ENCODE results near the gene UMPS. TPM values are rescaled to one million over a fixed set of nuclear protein-coding genes. Genes with fewer than 3 reads are reported as not detected.

The UMPS gene
- total RNA-seq, 2 donors from 2014 or later, result 6.6 to 14.3 TPM

DNA sequence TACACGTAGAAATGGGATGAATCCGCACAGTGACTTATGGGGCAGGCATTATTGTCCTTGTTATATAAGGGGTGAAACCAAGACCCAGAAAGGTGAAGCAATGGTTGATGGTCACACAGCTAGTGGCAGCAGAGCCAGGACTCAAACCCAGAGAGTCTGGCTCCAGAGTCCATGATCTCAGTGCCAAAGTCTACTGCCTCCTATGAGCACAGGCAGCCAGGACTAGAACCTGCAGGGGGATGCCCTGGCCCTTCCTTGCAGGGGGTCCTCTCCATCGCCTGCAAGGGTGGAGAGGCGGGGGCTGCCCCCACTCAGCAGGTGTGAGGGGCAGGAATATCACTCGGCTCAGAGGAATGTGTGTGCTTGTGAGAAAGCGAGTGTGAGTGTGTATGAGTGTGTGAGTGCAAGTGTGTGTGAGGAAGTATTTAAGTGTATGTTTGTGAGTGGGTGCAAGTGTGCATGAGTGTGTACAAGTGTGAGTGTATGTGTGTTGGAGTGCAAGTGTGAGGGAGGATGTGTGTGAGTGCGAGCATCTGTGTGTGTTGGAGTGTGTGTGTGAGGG lies 44.7 kb downstream of the UMPS start:
- H3K27me3 ChIP-seq, result no peaks in the 10 kb centered on the region
- peaks cover 0 to 90% of the 10 kb centered on the region in 2 donors for H3K4me1 ChIP-seq
- no peak for DNase-seq (ENCODE audit: low spot score)
- H3K36me3 ChIP-seq, result no peaks in the 10 kb centered on the region
- peak overlapping the region; percentile 77 to 86 for H3K27ac ChIP-seq
- TF ChIP-seq, protein P1, sequence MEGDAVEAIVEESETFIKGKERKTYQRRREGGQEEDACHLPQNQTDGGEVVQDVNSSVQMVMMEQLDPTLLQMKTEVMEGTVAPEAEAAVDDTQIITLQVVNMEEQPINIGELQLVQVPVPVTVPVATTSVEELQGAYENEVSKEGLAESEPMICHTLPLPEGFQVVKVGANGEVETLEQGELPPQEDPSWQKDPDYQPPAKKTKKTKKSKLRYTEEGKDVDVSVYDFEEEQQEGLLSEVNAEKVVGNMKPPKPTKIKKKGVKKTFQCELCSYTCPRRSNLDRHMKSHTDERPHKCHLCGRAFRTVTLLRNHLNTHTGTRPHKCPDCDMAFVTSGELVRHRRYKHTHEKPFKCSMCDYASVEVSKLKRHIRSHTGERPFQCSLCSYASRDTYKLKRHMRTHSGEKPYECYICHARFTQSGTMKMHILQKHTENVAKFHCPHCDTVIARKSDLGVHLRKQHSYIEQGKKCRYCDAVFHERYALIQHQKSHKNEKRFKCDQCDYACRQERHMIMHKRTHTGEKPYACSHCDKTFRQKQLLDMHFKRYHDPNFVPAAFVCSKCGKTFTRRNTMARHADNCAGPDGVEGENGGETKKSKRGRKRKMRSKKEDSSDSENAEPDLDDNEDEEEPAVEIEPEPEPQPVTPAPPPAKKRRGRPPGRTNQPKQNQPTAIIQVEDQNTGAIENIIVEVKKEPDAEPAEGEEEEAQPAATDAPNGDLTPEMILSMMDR (IDR thresholded peaks at IDR 0.05), result no peak
- H3K4me3 ChIP-seq, result no peak overlapping the region
- H3K9me3 ChIP-seq, result no peaks in the 10 kb centered on the region

DNA sequence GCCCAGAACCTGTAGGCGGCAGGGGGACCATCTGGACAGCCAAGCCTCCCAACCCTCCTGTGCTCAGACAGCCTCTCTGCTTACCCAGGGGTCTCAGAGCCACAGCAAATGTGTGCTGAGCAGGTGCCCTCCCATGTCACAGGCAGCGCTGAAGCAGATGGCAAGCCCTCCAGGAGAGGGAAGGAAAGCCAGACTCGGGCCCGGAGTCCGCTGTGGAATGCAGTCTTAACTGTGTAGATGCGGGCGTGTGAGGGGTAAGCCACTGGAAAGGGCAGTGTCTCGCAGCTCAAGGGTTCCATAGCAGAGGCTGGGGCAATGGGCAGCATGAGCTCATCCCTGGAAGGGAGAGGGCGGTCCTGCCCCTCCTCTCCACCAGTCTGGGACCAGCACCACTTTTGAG lies 45.6 kb downstream of the UMPS start:
- no peaks in the 10 kb centered on the region for H3K36me3 ChIP-seq
- H3K9me3 ChIP-seq, result no peaks in the 10 kb centered on the region
- H3K4me3 ChIP-seq, result no peak overlapping the region
- peaks cover 0 to 90% of the 10 kb centered on the region in 2 donors for H3K4me1 ChIP-seq
- DNase-seq (ENCODE audit: low spot score), result no peak
- H3K27ac ChIP-seq, result peak overlapping the region; percentile 38 to 77
- no peaks in the 10 kb centered on the region for H3K27me3 ChIP-seq
- TF ChIP-seq, protein P1 (IDR thresholded peaks at IDR 0.05), result no peak

DNA sequence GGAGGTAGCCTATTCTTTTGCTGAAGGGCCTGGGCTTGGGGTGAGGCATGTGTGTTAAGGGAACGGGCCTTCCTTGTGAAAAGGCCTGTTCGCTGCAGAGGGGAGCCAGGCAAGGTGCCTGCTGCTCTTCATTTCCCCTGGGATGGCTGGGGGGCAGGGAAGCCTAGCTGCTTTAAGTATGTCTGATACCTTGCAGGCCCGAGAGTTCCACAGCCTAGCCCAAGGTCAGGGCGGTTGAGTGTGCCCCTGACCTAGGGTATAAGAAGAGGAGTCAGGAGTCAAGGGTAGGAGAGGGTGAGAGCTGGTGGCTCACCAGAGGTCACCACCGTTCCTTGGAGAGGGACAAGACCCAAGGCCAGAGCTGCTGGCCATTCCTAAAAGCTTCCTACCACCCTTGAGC lies 46.6 kb downstream of the UMPS start:
- peak overlapping the region in 1 of 2 donors; percentile 25 for H3K27ac ChIP-seq
- TF ChIP-seq, protein P1 (IDR thresholded peaks at IDR 0.05), result no peak
- peaks cover 0 to 90% of the 10 kb centered on the region in 2 donors for H3K4me1 ChIP-seq
- H3K27me3 ChIP-seq, result no peaks in the 10 kb centered on the region
- H3K9me3 ChIP-seq, result no peaks in the 10 kb centered on the region
- H3K36me3 ChIP-seq, result no peaks in the 10 kb centered on the region
- no peak overlapping the region for H3K4me3 ChIP-seq
- DNase-seq (ENCODE audit: low spot score), result no peak

DNA sequence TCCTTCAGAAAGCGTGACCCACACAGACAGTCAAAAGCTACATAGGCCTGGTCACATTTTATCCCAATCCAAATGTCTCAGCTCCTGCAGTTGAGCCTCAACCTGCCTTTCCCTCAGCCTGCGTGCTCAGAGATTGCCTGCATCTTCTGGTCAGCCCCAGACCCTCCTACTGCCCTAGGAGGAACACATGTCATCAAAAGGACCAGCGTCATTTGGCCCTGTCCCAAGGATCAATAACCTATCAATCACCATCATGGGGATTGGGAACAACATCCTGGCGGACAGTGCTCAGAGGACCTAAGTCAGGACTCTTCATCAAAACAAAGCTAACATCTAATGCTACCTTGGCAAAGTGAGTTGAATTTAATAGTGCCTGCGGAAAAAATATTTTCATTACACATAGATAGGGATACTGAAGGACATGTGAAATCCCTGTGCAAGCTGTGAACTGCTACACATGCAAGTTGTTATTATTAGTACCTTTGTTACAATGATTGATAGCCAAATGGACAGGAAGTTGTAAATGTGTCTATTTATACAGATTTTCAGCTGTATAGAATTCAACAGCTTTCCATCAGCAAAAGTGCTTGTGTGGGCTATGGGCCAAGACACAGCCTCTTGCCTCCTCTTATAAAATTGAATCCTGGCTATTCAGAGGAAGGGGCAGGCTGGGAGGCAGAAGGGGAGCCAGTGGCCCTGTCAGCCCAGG lies 47.7 kb downstream of the UMPS start:
- H3K36me3 ChIP-seq, result no peaks in the 10 kb centered on the region
- TF ChIP-seq, protein P1 (IDR thresholded peaks at IDR 0.05), result no peak
- no peak for DNase-seq (ENCODE audit: low spot score)
- H3K4me3 ChIP-seq, result no peak overlapping the region
- peak overlapping the region in 1 of 2 donors; percentile 20 for H3K27ac ChIP-seq
- H3K4me1 ChIP-seq, result peaks cover 0 to 89% of the 10 kb centered on the region in 2 donors
- no peaks in the 10 kb centered on the region for H3K27me3 ChIP-seq
- no peaks in the 10 kb centered on the region for H3K9me3 ChIP-seq

DNA sequence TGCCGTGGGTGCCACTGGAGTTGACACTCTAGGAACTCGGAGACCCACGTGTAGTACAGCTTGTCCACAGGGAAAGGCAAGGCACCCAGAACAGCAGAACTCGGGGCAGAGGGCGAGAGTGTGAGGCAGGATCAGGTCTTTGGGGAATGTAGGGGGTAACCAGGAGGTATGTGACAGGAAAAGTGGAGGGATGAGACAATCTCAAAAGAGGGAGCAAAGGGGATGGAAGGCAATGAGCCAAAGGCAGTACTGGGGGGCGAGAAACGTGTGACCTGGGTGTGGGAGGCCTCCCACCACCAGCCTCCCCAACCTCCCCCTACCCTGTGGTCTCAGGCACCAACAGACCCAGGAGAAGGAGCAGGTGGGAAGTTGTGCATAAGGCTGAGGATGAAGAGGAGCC lies 48.9 kb downstream of the UMPS start:
- Histone ChIP-seq H3K27me3 (no peaks in the 10 kb centered on the region), H3K36me3 (no peaks in the 10 kb centered on the region), H3K4me1 (peaks cover 0 to 77% of the 10 kb centered on the region in 2 donors), H3K4me3 (no peak overlapping the region), H3K9me3 (no peaks in the 10 kb centered on the region), H3K27ac (peak overlapping the region; percentile 92 to 95)
- TF ChIP-seq, protein P1 (IDR thresholded peaks at IDR 0.05), result no peak
- DNase-seq (ENCODE audit: low spot score), result no peak

All from right atrium auricular region (tissue), 2 donors.